GM23338 (cell line): ENCODE data around the gene C11orf24. TPM values are rescaled to one million over a fixed set of nuclear protein-coding genes. Genes with fewer than 3 reads are reported as not detected.

Experiments used
- ATAC-seq: fragments of 200-7000 bp; cut with Tn5 transposase; 3 replicates; pipeline ENCODE4 v1.9.1; 2020
- DNase-seq: peaks from one replicate; pipeline ENCODE4 v3.0.0-alpha.2; 2015; ENCODE audit warnings: low spot score
- H2AFZ ChIP-seq: fragments of 200-600 bp; sonication (generic); 2 replicates; pipeline ENCODE4 v1.8.0; 2016; ENCODE audit warnings: antibody characterized with exemption, mild to moderate bottlenecking, moderate library complexity
- H3F3A ChIP-seq: fragments of 200-600 bp; sonication (generic); replicated peaks from 2 replicates; pipeline ENCODE4 v1.8.0; 2017; ENCODE audit warnings: antibody characterized with exemption, mixed run types, low read depth
- H3K27ac ChIP-seq: fragments of 200-600 bp; sonication (generic); 2 replicates; pipeline ENCODE4 v1.6.1; 2016; ENCODE audit warnings: low read depth
- H3K27me3 ChIP-seq: fragments of 200-600 bp; sonication (generic); 2 replicates; pipeline ENCODE4 v1.8.0; 2016; ENCODE audit warnings: mild to moderate bottlenecking, mixed run types, moderate library complexity; ENCODE audit not compliant: insufficient read depth
- H3K36me3 ChIP-seq: fragments of 200-600 bp; sonication (generic); 2 replicates; pipeline ENCODE4 v1.8.0; 2016; ENCODE audit warnings: mild to moderate bottlenecking; ENCODE audit not compliant: insufficient read depth
- H3K4me1 ChIP-seq: fragments of 200-600 bp; sonication (generic); 2 replicates; pipeline ENCODE4 v1.8.0; 2016; ENCODE audit warnings: mild to moderate bottlenecking, moderate library complexity; ENCODE audit not compliant: insufficient read depth
- H3K4me2 ChIP-seq: fragments of 200-600 bp; sonication (generic); 2 replicates; pipeline ENCODE4 v1.7.1; 2017; ENCODE audit warnings: mixed run types
- H3K4me3 ChIP-seq: fragments of 200-600 bp; sonication (generic); 2 replicates; pipeline ENCODE4 v1.6.1; 2016; ENCODE audit warnings: mixed run types
- H3K79me2 ChIP-seq: fragments of 200-600 bp; sonication (generic); replicated peaks from 2 replicates; pipeline ENCODE4 v1.8.0; 2017; ENCODE audit warnings: mild to moderate bottlenecking; ENCODE audit not compliant: insufficient read depth
- H3K9me2 ChIP-seq: fragments of 200-600 bp; sonication (generic); 2 replicates; pipeline ENCODE4 v1.8.0; 2017; ENCODE audit not compliant: insufficient read depth
- H4K20me1 ChIP-seq: fragments of 200-600 bp; sonication (generic); replicated peaks from 2 replicates; pipeline ENCODE4 v1.8.0; 2017; ENCODE audit warnings: mild to moderate bottlenecking; ENCODE audit not compliant: insufficient read depth
- H3K27ac Mint-ChIP-seq: 2 replicates; pipeline ENCODE4 v1.8.0; 2020; ENCODE audit warnings: inconsistent platforms, mild to moderate bottlenecking, moderate library complexity, mixed read lengths
- H3K27me3 Mint-ChIP-seq: 3 replicates; pipeline ENCODE4 v1.8.0; 2022; ENCODE audit warnings: low read depth, mild to moderate bottlenecking, moderate library complexity, mixed read lengths, inconsistent platforms; ENCODE audit not compliant: insufficient read depth, poor library complexity
- H3K36me3 Mint-ChIP-seq: 3 replicates; pipeline ENCODE4 v1.8.0; 2021; ENCODE audit warnings: low read depth, mild to moderate bottlenecking, inconsistent platforms, moderate library complexity, mixed read lengths
- H3K4me1 Mint-ChIP-seq: 3 replicates; pipeline ENCODE4 v1.8.0; 2020; ENCODE audit warnings: mild to moderate bottlenecking, inconsistent platforms, mixed read lengths
- H3K4me3 Mint-ChIP-seq: 3 replicates; pipeline ENCODE4 v1.8.0; 2021; ENCODE audit warnings: moderate library complexity, mild to moderate bottlenecking, inconsistent platforms, mixed read lengths
- H3K9me3 Mint-ChIP-seq: 3 replicates; pipeline ENCODE4 v1.8.0; 2020; ENCODE audit warnings: moderate library complexity, mild to moderate bottlenecking, inconsistent platforms, mixed read lengths
- ETS1 ChIP-seq: IDR thresholded peaks from 2 replicates; pipeline ENCODE4 v1.6.1; 2016; ENCODE audit warnings: antibody characterized with exemption
- JUNB ChIP-seq: IDR thresholded peaks from one replicate; pipeline ENCODE4 v1.6.1; 2016; ENCODE audit warnings: antibody characterized with exemption; ENCODE audit not compliant: unreplicated experiment
- NANOG ChIP-seq: IDR thresholded peaks from 2 replicates; pipeline ENCODE4 v1.6.1; 2016; ENCODE audit warnings: antibody characterized with exemption, borderline replicate concordance
- ZNF114 ChIP-seq: fragments of 250-450 bp; sonication (Bioruptor Pico); IDR thresholded peaks from 2 replicates; pipeline ENCODE4 v1.5.0; 2020; ENCODE audit warnings: mild to moderate bottlenecking, moderate library complexity
- ZNF331 ChIP-seq: fragments of 250-450 bp; sonication (Bioruptor Pico); IDR thresholded peaks from 2 replicates; pipeline ENCODE4 v1.5.0; 2020; ENCODE audit warnings: low read depth, mild to moderate bottlenecking, moderate library complexity
- polyA plus RNA-seq: library from polyadenylated mRNA; unstranded; fragments of >200 nt; fragmentation: Nextera tagmentation; extraction: Ambion mirVana; gene quantifications from 2 replicates; pipeline ENCODE4 v1.2.1, GENCODE V29; 2016
- total RNA-seq: library from RNA; depleted of rRNA; stranded (reverse); fragments of >200 nt; shearing (Covaris generic); gene quantifications from 2 replicates; pipeline ENCODE4 v1.2.3, GENCODE V29; 2014
- TF ChIP-seq, protein P1 (sequence below), 2 experiments: fragments of 200-600 bp in 1 of 2; sonication (generic) in 1 of 2; conservative IDR thresholded peaks; 2 replicates each; pipeline versions ENCODE4 v1.5.1 to v1.6.1; 2016 to 2017; ENCODE audit warnings: antibody characterized with exemption in 2 of 2, low read depth in 2 of 2, mild to moderate bottlenecking in 2 of 2, moderate library complexity in 1 of 2
- TF ChIP-seq, protein P2 (sequence below): fragments of 250-450 bp; sonication (Bioruptor Pico); IDR thresholded peaks from 2 replicates; pipeline ENCODE4 v1.5.0; 2020; ENCODE audit warnings: mild to moderate bottlenecking, moderate library complexity

C11orf24 gene
- total and polyA plus RNA-seq, 2 experiments from 2014 or later, result 49.8 to 57.5 TPM

GRCh38 chr11:68269414-68270081, 2.2 kb downstream of the C11orf24 start:
- no peaks in the 10 kb centered on the region; the same call in none of the 2 replicates for H4K20me1 ChIP-seq
- no peak for DNase-seq
- Mint-ChIP-seq H3K4me1 (peaks cover 13% of the 10 kb centered on the region), H3K27ac (no peak overlapping the region), H3K4me3 (peak overlapping the region; percentile 42; the same call in 1 of the 3 replicates), H3K36me3 (peaks cover 34% of the 10 kb centered on the region), H3K27me3 (peaks cover 2% of the 10 kb centered on the region), H3K9me3 (no peaks in the 10 kb centered on the region)
- H3K27me3 ChIP-seq, result no peaks in the 10 kb centered on the region
- H3F3A ChIP-seq, result peaks cover 6% of the 10 kb centered on the region; the same call in 1 of the 2 replicates
- peaks cover 3% of the 10 kb centered on the region; the same call in 1 of the 2 replicates for H3K36me3 ChIP-seq
- H3K4me1 ChIP-seq, result peaks cover 7% of the 10 kb centered on the region; the same call in 1 of the 2 replicates
- no peak overlapping the region; the same call in 1 of the 2 replicates for H3K4me2 ChIP-seq
- no peak for ATAC-seq
- TF ChIP-seq ETS1, result no peak
- TF ChIP-seq, protein P1, sequence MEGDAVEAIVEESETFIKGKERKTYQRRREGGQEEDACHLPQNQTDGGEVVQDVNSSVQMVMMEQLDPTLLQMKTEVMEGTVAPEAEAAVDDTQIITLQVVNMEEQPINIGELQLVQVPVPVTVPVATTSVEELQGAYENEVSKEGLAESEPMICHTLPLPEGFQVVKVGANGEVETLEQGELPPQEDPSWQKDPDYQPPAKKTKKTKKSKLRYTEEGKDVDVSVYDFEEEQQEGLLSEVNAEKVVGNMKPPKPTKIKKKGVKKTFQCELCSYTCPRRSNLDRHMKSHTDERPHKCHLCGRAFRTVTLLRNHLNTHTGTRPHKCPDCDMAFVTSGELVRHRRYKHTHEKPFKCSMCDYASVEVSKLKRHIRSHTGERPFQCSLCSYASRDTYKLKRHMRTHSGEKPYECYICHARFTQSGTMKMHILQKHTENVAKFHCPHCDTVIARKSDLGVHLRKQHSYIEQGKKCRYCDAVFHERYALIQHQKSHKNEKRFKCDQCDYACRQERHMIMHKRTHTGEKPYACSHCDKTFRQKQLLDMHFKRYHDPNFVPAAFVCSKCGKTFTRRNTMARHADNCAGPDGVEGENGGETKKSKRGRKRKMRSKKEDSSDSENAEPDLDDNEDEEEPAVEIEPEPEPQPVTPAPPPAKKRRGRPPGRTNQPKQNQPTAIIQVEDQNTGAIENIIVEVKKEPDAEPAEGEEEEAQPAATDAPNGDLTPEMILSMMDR (conservative IDR thresholded peaks at IDR 0.05; ENCODE audit: low read depth in 2 of 2), result no peak
- no peak for TF ChIP-seq JUNB
- TF ChIP-seq NANOG, result no peak
- no peak for TF ChIP-seq ZNF331 (CRISPR knock-in tag)
- TF ChIP-seq, protein P2, sequence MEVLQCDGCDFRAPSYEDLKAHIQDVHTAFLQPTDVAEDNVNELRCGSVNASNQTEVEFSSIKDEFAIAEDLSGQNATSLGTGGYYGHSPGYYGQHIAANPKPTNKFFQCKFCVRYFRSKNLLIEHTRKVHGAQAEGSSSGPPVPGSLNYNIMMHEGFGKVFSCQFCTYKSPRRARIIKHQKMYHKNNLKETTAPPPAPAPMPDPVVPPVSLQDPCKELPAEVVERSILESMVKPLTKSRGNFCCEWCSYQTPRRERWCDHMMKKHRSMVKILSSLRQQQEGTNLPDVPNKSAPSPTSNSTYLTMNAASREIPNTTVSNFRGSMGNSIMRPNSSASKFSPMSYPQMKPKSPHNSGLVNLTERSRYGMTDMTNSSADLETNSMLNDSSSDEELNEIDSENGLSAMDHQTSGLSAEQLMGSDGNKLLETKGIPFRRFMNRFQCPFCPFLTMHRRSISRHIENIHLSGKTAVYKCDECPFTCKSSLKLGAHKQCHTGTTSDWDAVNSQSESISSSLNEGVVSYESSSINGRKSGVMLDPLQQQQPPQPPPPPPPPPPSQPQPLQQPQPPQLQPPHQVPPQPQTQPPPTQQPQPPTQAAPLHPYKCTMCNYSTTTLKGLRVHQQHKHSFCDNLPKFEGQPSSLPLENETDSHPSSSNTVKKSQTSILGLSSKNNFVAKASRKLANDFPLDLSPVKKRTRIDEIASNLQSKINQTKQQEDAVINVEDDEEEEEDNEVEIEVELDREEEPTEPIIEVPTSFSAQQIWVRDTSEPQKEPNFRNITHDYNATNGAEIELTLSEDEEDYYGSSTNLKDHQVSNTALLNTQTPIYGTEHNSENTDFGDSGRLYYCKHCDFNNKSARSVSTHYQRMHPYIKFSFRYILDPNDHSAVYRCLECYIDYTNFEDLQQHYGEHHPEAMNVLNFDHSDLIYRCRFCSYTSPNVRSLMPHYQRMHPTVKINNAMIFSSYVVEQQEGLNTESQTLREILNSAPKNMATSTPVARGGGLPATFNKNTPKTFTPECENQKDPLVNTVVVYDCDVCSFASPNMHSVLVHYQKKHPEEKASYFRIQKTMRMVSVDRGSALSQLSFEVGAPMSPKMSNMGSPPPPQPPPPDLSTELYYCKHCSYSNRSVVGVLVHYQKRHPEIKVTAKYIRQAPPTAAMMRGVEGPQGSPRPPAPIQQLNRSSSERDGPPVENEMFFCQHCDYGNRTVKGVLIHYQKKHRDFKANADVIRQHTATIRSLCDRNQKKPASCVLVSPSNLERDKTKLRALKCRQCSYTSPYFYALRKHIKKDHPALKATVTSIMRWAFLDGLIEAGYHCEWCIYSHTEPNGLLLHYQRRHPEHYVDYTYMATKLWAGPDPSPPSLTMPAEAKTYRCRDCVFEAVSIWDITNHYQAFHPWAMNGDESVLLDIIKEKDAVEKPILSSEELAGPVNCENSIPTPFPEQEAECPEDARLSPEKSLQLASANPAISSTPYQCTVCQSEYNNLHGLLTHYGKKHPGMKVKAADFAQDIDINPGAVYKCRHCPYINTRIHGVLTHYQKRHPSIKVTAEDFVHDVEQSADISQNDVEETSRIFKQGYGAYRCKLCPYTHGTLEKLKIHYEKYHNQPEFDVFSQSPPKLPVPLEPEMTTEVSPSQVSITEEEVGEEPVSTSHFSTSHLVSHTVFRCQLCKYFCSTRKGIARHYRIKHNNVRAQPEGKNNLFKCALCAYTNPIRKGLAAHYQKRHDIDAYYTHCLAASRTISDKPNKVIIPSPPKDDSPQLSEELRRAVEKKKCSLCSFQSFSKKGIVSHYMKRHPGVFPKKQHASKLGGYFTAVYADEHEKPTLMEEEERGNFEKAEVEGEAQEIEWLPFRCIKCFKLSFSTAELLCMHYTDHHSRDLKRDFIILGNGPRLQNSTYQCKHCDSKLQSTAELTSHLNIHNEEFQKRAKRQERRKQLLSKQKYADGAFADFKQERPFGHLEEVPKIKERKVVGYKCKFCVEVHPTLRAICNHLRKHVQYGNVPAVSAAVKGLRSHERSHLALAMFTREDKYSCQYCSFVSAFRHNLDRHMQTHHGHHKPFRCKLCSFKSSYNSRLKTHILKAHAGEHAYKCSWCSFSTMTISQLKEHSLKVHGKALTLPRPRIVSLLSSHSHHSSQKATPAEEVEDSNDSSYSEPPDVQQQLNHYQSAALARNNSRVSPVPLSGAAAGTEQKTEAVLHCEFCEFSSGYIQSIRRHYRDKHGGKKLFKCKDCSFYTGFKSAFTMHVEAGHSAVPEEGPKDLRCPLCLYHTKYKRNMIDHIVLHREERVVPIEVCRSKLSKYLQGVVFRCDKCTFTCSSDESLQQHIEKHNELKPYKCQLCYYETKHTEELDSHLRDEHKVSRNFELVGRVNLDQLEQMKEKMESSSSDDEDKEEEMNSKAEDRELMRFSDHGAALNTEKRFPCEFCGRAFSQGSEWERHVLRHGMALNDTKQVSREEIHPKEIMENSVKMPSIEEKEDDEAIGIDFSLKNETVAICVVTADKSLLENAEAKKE (CRISPR knock-in tag), result no peak
- no peak for TF ChIP-seq ZNF114
- no peaks in the 10 kb centered on the region for H3K9me2 ChIP-seq
- peaks cover 30% of the 10 kb centered on the region for H3K79me2 ChIP-seq
- no peak overlapping the region for H3K27ac ChIP-seq
- H3K4me3 ChIP-seq, result no peak overlapping the region
- no peak overlapping the region for H2AFZ ChIP-seq
